ENCODE data around the gene PAGE2. TPM values are rescaled to one million over a fixed set of nuclear protein-coding genes. Genes with fewer than 3 reads are reported as not detected.
"Not testable (repeated sequence)": the region's sequence is repeated elsewhere in the genome, so short reads cannot be mapped to it uniquely, and the experiment has no call there.

Gene PAGE2
- total RNA-seq, 1 experiment from 2014 or later: not detected

- ChIA-PET POLR2A (ENCODE audit: unreplicated experiment) (interaction anchor here (0.6 kb wide), 2 partner anchors 356 to 1843 kb away, joined by 4 to 6 read pairs; no protein-coding TSS in a partner anchor), CTCF (interaction anchor here (0.6 to 0.7 kb wide), 2 partner anchors 10 to 297 kb away, joined by 3 to 4 read pairs; no protein-coding TSS in a partner anchor)
- H4K20me1 ChIP-seq (ENCODE audit: insufficient read depth): no peaks in the 10 kb centered on the region
- no peak overlapping the region for H3K4me2 ChIP-seq
- no peaks in the 10 kb centered on the region for H3K9me2 ChIP-seq (ENCODE audit: insufficient read depth)
- H3K9me3 ChIP-seq (ENCODE audit: insufficient read depth, low read depth): no peaks in the 10 kb centered on the region
- no TSS peak for BruUV-seq (replicated peaks)
- H3K4me1 ChIP-seq (replicated peaks; ENCODE audit: insufficient read depth): no peaks in the 10 kb centered on the region
- no peaks in the 10 kb centered on the region for H3F3A ChIP-seq (ENCODE audit: insufficient read depth, low read depth)
- peak in 1 of 2 experiments; percentile 23 for DNase-seq
- no peaks in the 10 kb centered on the region for H3K36me3 ChIP-seq (ENCODE audit: low read depth)
- H3K27ac ChIP-seq: no peak overlapping the region
- intact Hi-C loops (cut with micrococcal nuclease; ENCODE audit: unreplicated experiment): no loop called here
- no peaks in the 10 kb centered on the region for H3K79me2 ChIP-seq (ENCODE audit: low read depth)
- no peak overlapping the region for H3K4me3 ChIP-seq
- no peak overlapping the region for H2AFZ ChIP-seq
- no peaks in the 10 kb centered on the region for H3K27me3 ChIP-seq (ENCODE audit: insufficient read depth, low read depth)
- TF ChIP-seq EZH2 (IDR thresholded peaks at IDR 0.05; ENCODE audit: low read depth): no peak
- TF ChIP-seq CTCF (conservative IDR thresholded peaks at IDR 0.05): peak; percentile 70
Observed at GRCh38 chrX:55135171-55135570, 46.4 kb downstream of the PAGE2 start.

- CTCF ChIA-PET; BruUV-seq (replicated peaks); H3F3A ChIP-seq (ENCODE audit: insufficient read depth, low read depth); H4K20me1 ChIP-seq (ENCODE audit: insufficient read depth); H3K27ac ChIP-seq; POLR2A ChIA-PET (ENCODE audit: unreplicated experiment); intact Hi-C loops (cut with micrococcal nuclease; ENCODE audit: unreplicated experiment); H3K4me1 ChIP-seq (replicated peaks; ENCODE audit: insufficient read depth); H3K9me2 ChIP-seq (ENCODE audit: insufficient read depth); H3K79me2 ChIP-seq (ENCODE audit: low read depth); H2AFZ ChIP-seq; H3K9me3 ChIP-seq (ENCODE audit: insufficient read depth, low read depth); H3K36me3 ChIP-seq (ENCODE audit: low read depth); H3K4me2 ChIP-seq; H3K27me3 ChIP-seq (ENCODE audit: insufficient read depth, low read depth); H3K4me3 ChIP-seq; DNase-seq: not testable (repeated sequence)
Observed at GRCh38 chrX:55140800-55141199, 52.0 kb downstream of the PAGE2 start.

Other genes with a start within 250 kb of the PAGE2 start
- not detected in 2 replicates for gene TRO, start 168.2 kb upstream of the PAGE2 start, total RNA-seq (2021)
- gene PFKFB1, start 94.8 kb upstream of the PAGE2 start, total RNA-seq (2021): 0.63 and 0.74 TPM in 2 replicates
- 48.0 and 57.7 TPM in 2 replicates for gene APEX2, start 88.7 kb upstream of the PAGE2 start, total RNA-seq (2021)
- not detected in 2 replicates for gene ALAS2, start 58.0 kb upstream of the PAGE2 start, total RNA-seq (2021)
- gene PAGE2B, start 14.0 kb upstream of the PAGE2 start, total RNA-seq (2021): not detected in 2 replicates
- not detected in 2 replicates for gene PAGE5, start 131.3 kb downstream of the PAGE2 start, total RNA-seq (2021)
- not detected in 2 replicates for gene PAGE3, start 175.9 kb downstream of the PAGE2 start, total RNA-seq (2021)

All from PC-9 (cell line).